HG02973 (cell line): ENCODE data around the gene RAPGEF3.

Source experiments
- ATAC-seq: cut with Tn5 transposase; IDR thresholded peaks from one replicate; pipeline ENCODE4 v1.9.1; 2021; ENCODE audit warnings: moderate library complexity; ENCODE audit not compliant: unreplicated experiment

Gene RAPGEF3

GRCh38 chr12:47758834-47759690 is at the start of gene RAPGEF3:
RAPGEF3 (minus strand) TSS chr12:47758880; CDS start chr12:47758556, 324 bp downstream.
- ATAC-seq, result peak; percentile 50

- ATAC-seq, result peak; percentile 31
Observed at GRCh38 chr12:47808050-47808449, 49.4 kb upstream of the RAPGEF3 start.

GRCh38 chr12:47807338-47807737 is 48.7 kb upstream of the RAPGEF3 start:
- ATAC-seq, result no peak

- no peak for ATAC-seq
Observed at GRCh38 chr12:47805417-47805816, 46.7 kb upstream of the RAPGEF3 start.

- ATAC-seq, result no peak
Observed at GRCh38 chr12:47804171-47804570, 45.5 kb upstream of the RAPGEF3 start.

- ATAC-seq, result no peak
Observed at GRCh38 chr12:47803191-47803875, 44.7 kb upstream of the RAPGEF3 start.

GRCh38 chr12:47802312-47802711 is 43.6 kb upstream of the RAPGEF3 start:
- ATAC-seq, result no peak

GRCh38 chr12:47801904-47802246 is 43.2 kb upstream of the RAPGEF3 start:
- no peak for ATAC-seq

GRCh38 chr12:47801170-47801903 is 42.7 kb upstream of the RAPGEF3 start:
- no peak for ATAC-seq

GRCh38 chr12:47800582-47800981 is 41.9 kb upstream of the RAPGEF3 start:
- no peak for ATAC-seq

- no peak for ATAC-seq
Observed at GRCh38 chr12:47799357-47799955, 40.8 kb upstream of the RAPGEF3 start.

- ATAC-seq, result no peak
Observed at GRCh38 chr12:47798382-47798948, 39.8 kb upstream of the RAPGEF3 start.

- no peak for ATAC-seq
Observed at GRCh38 chr12:47797441-47797840, 38.8 kb upstream of the RAPGEF3 start.

GRCh38 chr12:47795814-47796411 is 37.2 kb upstream of the RAPGEF3 start:
- ATAC-seq, result no peak

GRCh38 chr12:47795121-47795813 is 36.6 kb upstream of the RAPGEF3 start:
- ATAC-seq, result no peak

GRCh38 chr12:47794679-47795078 is 36.0 kb upstream of the RAPGEF3 start:
- ATAC-seq, result no peak

- no peak for ATAC-seq
Observed at GRCh38 chr12:47793015-47793681, 34.5 kb upstream of the RAPGEF3 start.

GRCh38 chr12:47791874-47792273 is 33.2 kb upstream of the RAPGEF3 start:
- no peak for ATAC-seq

- ATAC-seq, result no peak
Observed at GRCh38 chr12:47791351-47791746, 32.7 kb upstream of the RAPGEF3 start.
